GM19238 (cell line): ENCODE measurements around the gene CDH11.

Experiments
- DNase-seq: peaks from one replicate; pipeline ENCODE4 v3.0.0; 2011; ENCODE audit warnings: low spot score; ENCODE audit not compliant: insufficient read length

Gene CDH11

DNA sequence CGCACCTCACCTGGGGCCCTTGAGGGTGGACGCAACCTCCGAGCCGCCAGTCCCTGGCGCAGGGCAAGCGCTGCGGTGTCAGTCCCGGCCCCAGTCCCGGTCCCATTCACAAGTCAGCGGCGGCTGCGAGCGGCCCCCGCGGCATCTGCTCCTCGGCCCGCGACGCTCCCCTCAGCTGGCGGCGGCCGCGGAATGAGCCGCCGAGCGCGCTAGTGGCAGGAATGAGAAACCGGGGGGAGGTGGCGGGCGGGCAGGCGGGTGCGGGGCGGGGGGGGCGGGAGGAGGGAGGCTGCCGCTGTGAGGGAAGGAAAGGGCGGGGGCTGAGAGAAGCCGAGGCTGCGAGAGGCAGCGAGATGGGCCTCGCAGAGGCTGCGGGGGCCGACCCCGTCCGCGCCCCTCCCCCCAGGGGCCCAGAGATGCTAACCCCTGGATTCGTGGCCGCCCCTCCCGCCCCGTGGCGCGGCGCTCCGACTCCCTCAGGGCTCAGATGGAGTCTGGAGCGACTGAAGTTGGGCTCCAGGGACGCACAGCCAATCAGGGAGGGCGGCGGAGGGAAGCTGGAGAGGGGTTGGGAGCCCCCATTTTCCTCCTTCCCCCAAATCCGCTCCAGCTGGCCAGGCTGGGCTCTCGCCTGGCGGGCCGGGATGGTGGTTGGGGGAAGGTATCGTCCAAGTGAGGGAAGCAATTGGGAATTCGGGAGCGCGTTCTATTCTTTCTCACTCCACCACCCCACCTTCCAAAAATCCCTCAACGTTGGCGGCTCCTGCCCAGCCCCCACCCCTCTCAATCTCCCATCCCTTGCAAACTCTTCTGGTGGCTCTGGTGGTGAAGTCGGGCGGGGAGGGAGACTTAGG, at the start of gene CDH11:
Gene CDH11 (minus strand): TSS at position 194 of the 854 bp plus-strand sequence. CDS start 117,194 bp downstream, outside the sequence.
- no peak for DNase-seq

GRCh38 chr16:65154321-65154720, 32.5 kb upstream of the CDH11 start:
- DNase-seq = no peak

DNA sequence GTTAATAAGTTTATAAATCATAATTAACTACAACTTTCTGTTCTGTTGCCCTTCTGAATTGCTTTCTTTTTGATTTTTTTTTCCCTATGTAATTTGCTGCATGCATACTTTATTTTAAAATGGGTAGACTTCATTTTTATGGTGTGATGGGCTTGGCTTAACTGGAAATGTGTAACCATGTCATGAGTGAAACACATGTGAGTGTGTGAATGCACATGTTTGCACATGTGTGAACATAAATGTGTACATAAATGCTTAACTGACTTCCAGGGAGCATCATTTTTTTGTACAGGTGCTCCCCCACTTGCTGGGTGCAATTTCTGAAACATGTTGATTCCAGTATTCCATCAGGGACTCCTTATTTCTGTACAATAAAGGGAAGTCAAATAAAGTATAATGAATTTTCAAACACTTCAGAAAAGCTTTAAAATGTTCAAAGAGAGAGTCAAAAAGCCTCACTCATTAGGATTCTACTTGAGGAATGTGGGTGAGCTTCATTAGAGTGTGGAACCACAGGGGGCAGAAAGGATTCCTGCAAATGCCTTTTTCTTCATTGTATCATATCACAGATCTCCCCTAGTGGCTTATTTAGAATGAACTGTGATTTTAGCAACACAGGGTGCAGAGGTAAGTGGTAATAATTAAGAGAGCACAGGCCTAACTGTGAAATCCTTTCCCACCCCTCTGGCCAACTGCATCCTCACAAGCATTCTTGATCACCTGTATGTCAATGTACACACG, 31.7 kb upstream of the CDH11 start:
- no peak for DNase-seq

- no peak for DNase-seq
These were observed 26.9 kb upstream of the CDH11 start for GRCh38 chr16:65148804-65149203.

DNA sequence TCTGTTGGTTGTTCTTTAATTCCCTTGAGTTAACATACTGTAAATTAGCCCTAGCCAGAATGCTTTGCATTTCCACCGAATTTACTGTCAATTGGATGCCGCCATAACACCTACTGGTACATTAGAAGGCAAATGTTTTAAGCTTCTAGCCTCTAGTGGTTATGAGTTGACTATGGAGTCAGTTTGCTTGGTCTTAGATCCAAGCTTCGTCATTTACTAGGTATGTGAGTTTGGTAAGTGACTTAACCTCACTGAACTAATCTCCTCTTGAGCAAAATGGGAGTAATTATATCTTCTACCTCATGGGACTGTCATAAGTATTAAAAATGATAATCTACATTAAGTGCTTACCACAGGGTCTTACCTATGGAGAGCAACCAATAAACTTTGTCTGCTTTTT, 20.4 kb upstream of the CDH11 start:
- no peak for DNase-seq

- no peak for DNase-seq
These were observed 14.8 kb upstream of the CDH11 start for GRCh38 chr16:65136681-65137080.

GRCh38 chr16:65126845-65127624, 5.2 kb upstream of the CDH11 start:
- DNase-seq = no peak

- DNase-seq = no peak
These were observed 4.0 kb upstream of the CDH11 start for GRCh38 chr16:65125871-65126270.

DNA sequence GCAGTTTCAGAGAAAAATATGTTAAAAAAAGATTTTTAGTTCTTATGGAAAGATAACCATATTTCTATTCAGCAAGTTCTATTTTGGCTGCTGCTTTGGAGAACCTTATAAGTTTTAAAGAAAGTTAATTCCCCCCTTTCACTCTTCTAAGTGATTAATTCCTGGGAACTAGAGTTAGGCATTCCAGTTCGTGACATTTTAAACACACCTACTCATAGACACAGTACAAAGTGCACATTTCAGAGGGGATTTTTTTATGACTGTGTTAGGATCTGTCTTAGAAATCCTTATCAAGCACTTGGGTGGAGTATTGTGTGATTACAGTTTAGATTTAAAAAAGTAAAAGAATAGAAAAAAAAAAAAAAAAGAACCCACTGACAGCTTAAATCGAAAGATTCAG, 3.5 kb upstream of the CDH11 start:
- DNase-seq = no peak

- DNase-seq = no peak
These were observed 2.7 kb upstream of the CDH11 start for GRCh38 chr16:65124596-65124995.

- DNase-seq = no peak
These were observed 2.3 kb upstream of the CDH11 start for GRCh38 chr16:65124212-65124548.

DNA sequence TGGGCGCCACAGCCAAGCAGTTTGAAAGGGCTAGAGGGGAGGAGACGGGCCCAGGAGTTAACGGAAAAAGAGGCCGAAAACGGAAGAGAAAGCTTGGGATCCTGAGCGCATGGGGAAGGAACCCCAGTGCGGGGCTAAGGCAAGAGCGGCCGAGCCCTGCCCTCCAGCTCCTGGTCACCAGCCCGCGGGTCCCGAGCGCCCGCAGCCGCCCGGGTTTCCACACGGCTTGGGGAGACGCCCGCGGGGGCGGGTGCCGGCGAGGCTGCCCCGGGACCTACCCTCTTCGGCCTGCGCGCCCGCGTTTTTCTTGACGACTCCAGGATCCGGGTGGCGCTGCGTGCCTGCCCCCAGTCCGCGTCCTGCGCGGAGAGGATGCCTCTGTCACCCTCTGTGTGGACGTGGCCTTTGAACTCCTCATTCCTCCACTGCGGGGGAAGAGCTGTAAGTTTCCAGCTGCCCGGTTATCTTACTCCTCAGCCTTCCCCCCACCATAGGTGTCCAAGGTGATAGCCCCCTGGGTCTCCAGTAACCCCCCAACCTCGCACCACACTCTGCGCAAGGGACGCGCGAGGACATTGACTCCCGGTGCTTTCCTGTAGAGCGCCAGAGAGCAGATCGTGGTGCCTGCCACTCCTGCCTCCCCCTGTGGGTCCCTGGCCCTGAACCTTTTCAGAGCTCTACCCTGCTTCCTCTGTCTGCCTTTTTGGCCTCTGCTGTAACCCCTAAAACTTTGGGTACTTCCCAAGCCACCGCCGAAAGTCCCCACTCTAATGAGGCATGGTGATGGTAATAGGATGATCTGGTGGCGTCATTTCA, 1.7 kb upstream of the CDH11 start:
- DNase-seq = no peak

DNA sequence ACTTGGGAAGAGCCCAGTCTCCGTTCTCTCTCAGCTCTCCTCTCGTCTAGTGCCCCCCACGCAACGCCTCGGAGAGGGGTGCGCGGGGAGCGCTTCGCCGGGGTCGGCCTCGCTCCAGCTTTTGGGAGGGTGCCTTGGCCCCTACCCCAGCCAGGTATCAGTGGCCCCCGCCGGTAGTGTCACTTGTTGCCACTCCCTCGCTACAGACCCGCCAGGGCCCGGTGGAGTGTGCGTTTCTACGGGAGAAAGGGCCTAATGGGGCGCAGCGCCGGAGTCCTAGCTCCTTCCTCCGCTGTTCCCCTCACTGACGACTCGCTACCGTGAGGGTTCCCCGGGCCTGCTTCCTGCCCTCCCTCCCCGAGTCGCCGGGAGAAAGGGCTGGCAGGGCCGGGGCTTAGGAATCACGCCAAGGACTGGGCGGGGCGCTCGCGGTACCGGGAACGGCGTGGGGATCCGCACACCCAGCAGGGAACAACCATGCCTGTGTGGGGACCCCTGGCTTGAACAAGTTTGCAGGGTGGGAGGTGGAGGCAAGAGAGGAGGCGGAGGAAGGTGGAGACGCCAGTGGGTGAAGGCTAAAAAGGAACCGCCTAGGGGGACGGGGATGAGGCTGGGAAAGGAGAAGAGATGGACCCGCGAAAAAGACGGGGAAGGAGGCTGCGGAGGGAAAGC, 997 bp upstream of the CDH11 start:
- no peak for DNase-seq

- DNase-seq = no peak
These were observed 787 bp downstream of the CDH11 start for GRCh38 chr16:65120831-65121721.

DNA sequence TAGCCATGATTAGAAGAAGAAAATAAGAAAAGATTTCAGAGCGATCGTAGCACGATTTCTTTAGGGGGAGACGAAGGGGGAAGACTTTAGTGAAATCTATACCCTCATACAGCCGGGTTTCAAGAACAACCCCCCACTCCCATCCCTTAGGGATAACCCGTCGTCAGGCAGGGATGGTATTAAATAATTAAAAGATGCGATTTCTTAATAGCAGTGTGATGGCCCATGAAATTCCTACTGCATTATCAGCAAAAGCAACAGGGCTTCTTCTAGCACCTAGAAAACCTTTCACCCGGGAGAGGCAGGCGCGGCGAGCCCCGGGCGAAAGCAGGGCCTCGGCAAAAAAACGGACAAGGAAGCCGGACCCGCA, 1.4 kb downstream of the CDH11 start:
- DNase-seq = no peak

GRCh38 chr16:65119901-65120401, 1.9 kb downstream of the CDH11 start:
- DNase-seq = no peak

DNA sequence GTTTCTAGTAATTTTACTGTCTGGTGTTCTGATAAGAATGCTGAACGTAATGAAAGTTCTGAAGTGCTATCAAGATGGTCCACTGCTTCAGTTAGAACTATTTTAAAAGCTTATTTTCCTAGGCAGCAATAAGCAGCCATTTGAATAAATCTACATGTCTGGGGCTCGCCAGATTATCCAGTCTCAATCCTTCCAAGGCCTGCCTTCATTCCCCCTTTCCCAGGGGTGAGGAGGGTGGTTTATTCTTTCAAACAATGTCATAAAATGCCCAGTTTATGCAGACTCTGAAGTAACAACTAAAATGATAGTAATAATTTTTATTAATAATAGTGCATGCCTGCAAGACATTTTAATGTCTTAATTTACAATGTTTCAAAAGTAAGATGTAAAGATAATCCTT, 2.4 kb downstream of the CDH11 start:
- DNase-seq = no peak

DNA sequence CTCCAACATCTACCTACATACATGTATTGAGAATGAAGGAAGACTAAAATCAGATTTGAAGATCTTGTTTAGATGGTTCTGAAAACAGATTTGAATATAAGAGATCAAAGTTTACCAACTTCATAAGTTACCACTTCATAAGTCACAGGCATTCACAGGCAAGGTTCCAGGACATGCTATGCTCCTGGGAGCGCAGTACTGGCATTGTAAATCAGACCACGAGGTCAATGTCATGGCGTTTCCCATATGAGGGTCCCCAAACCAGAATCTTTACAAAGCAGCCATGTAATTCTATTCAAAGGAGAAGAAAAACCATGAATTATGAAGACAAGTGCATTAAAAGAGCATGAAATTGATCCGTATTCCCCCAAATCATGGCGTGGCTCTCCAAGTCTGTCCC, 3.0 kb downstream of the CDH11 start:
- no peak for DNase-seq

GRCh38 chr16:65117811-65118448, 3.9 kb downstream of the CDH11 start:
- DNase-seq = peak; percentile 10
